Suppressor macrophage treated with lipopolysaccharide for 4 hours (primary cell): ENCODE measurements around the gene COL15A1.

Experiments used
- DNase-seq: peaks from one replicate; pipeline ENCODE4 v3.0.0-alpha.2; 2020

The COL15A1 gene

DNA sequence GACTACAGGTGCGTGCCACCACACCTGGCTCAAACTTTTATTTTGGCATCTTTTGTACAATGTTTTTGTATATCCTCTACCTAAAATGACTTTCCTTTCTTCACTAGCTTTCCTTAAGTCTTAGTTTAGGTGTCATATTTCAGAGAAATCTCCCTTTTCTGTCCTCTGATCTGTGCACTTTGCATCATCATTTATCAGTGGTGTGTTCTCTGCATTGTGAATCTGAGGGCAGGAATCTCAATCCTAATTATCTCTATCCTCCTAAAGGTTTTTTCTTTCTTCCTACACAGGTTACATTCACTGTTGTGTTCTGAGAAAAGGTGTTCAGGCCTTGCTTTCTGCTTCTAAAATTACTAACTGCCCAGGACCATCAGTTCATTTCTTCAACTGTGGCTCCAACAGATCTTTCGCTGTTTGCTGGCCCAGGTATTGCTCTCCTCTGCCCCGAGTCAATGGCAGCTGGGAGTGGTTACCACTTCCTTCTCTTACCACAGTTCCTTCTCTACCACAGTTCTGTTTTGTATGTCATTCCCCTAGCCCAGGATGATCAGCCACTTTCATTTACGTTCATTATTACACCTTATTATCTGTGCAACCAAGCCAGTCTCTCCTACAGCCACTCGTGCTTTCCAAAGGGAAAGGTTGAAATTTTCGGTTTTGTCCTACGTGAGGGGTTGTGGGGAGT is 175.2 kb downstream of the COL15A1 start:
- DNase-seq = peak; percentile 59

DNA sequence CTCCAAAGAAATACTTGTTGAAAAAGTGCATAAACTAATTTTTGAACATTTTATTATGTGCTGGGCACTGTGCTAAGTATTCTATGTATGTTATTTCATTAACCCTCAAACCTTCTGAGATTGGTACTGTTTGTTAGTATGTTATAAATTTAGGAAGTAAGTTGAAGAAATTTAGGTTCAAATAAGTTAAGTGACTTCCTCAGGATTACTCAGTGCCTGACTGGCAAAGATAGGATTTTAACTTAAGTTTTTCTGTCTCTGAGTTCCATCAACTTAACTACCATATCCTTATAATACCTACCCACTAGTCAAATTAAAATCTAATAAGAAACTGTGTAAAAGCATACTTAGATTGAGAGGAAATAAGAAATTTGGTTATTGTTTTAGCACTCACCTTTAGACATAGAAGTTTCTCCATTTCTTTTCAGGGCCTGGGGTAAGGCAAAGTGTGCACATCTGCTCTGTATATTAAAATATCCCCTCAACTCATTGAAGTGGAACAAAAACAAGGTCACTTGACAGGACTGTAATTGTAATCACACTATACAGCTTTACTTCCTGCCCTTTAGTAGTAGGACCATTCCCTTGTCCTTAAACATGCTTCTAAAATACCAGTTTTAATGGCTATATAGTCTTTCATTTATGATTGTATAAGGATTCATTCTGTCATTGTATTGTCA is 176.4 kb downstream of the COL15A1 start:
- DNase-seq = no peak
